ENCODE results near the gene RASSF7. TPM values are rescaled to one million over a fixed set of nuclear protein-coding genes. Genes with fewer than 3 reads are reported as not detected.

Gene RASSF7
- polyA plus RNA-seq, 4 donors = 49.1 to 174 (median 120) TPM

- peaks cover 0 to 18% (median 0%) of the 10 kb centered on the region in 3 donors for H3K27me3 ChIP-seq (ENCODE audit: control insufficient read depth in 3 of 3, insufficient read depth in 3 of 3, low read length in 3 of 3)
- DNase-seq = no peak
- H3K4me1 ChIP-seq (ENCODE audit: control insufficient read depth in 3 of 3, insufficient read depth in 2 of 3, low read depth in 1 of 3, low read length in 2 of 3) = peaks cover 3 to 18% (median 4%) of the 10 kb centered on the region in 3 donors
- H3K9me3 ChIP-seq (ENCODE audit: control insufficient read depth in 2 of 2, insufficient read depth in 1 of 2, low read depth in 1 of 2, low read length in 1 of 2) = no peaks in the 10 kb centered on the region
- no peak overlapping the region for H3K4me3 ChIP-seq (ENCODE audit: low read depth in 1 of 3, low read length in 3 of 3)
- H3K27ac ChIP-seq (ENCODE audit: low read depth in 1 of 3, low read length in 2 of 3) = no peak overlapping the region
- FAIRE-seq = no peak
- WGBS, 3 donors = 66 to 87% (median 81%) methylated on average over 20 of the region's 20 CpGs
- peaks cover 0 to 5% (median 0%) of the 10 kb centered on the region in 3 donors for H3K36me3 ChIP-seq (ENCODE audit: control insufficient read depth in 3 of 3, insufficient read depth in 2 of 3, low read depth in 1 of 3, low read length in 3 of 3)
Observed at GRCh38 chr11:541433-541885, 19.3 kb upstream of the RASSF7 start.

- FAIRE-seq (no peak), DNase-seq (no peak)
- Histone ChIP-seq H3K36me3 (ENCODE audit: control insufficient read depth in 3 of 3, insufficient read depth in 2 of 3, low read depth in 1 of 3, low read length in 3 of 3) (peaks cover 0 to 4% (median 0%) of the 10 kb centered on the region in 3 donors), H3K27me3 (ENCODE audit: control insufficient read depth in 3 of 3, insufficient read depth in 3 of 3, low read length in 3 of 3) (no peaks in the 10 kb centered on the region), H3K27ac (ENCODE audit: low read depth in 1 of 3, low read length in 2 of 3) (no peak overlapping the region), H3K9me3 (ENCODE audit: control insufficient read depth in 2 of 2, insufficient read depth in 1 of 2, low read depth in 1 of 2, low read length in 1 of 2) (no peaks in the 10 kb centered on the region), H3K4me3 (ENCODE audit: low read depth in 1 of 3, low read length in 3 of 3) (no peak overlapping the region), H3K4me1 (ENCODE audit: control insufficient read depth in 3 of 3, insufficient read depth in 2 of 3, low read depth in 1 of 3, low read length in 2 of 3) (peaks cover 0 to 4% (median 0%) of the 10 kb centered on the region in 3 donors)
- 80 to 88% (median 83%) methylated on average over 5 of the region's 5 CpGs for WGBS, 3 donors
Observed at GRCh38 chr11:544817-545166, 16.0 kb upstream of the RASSF7 start.

- peaks cover 0 to 2% (median 0%) of the 10 kb centered on the region in 3 donors for H3K36me3 ChIP-seq (ENCODE audit: control insufficient read depth in 3 of 3, insufficient read depth in 2 of 3, low read depth in 1 of 3, low read length in 3 of 3)
- 87 to 93% (median 91%) methylated on average over 11 of the region's 11 CpGs for WGBS, 3 donors
- FAIRE-seq (no peak), DNase-seq (no peak)
- no peaks in the 10 kb centered on the region for H3K9me3 ChIP-seq (ENCODE audit: control insufficient read depth in 2 of 2, insufficient read depth in 1 of 2, low read depth in 1 of 2, low read length in 1 of 2)
- no peak overlapping the region for H3K27ac ChIP-seq (ENCODE audit: low read depth in 1 of 3, low read length in 2 of 3)
- peaks cover 0 to 4% (median 0%) of the 10 kb centered on the region in 3 donors for H3K4me1 ChIP-seq (ENCODE audit: control insufficient read depth in 3 of 3, insufficient read depth in 2 of 3, low read depth in 1 of 3, low read length in 2 of 3)
- H3K4me3 ChIP-seq (ENCODE audit: low read depth in 1 of 3, low read length in 3 of 3) = no peak overlapping the region
- no peaks in the 10 kb centered on the region for H3K27me3 ChIP-seq (ENCODE audit: control insufficient read depth in 3 of 3, insufficient read depth in 3 of 3, low read length in 3 of 3)
Observed at GRCh38 chr11:545171-545570, 15.6 kb upstream of the RASSF7 start.

- 84 to 88% (median 88%) methylated on average over 31 to 32 of the region's 32 CpGs for WGBS, 3 donors
- FAIRE-seq (no peak), DNase-seq (no peak)
- H3K4me1 ChIP-seq (ENCODE audit: control insufficient read depth in 3 of 3, insufficient read depth in 2 of 3, low read depth in 1 of 3, low read length in 2 of 3) = peaks cover 0 to 4% (median 4%) of the 10 kb centered on the region in 3 donors
- peaks cover 0 to 5% (median 0%) of the 10 kb centered on the region in 3 donors for H3K36me3 ChIP-seq (ENCODE audit: control insufficient read depth in 3 of 3, insufficient read depth in 2 of 3, low read depth in 1 of 3, low read length in 3 of 3)
- peaks cover 0 to 5% (median 0%) of the 10 kb centered on the region in 3 donors for H3K27me3 ChIP-seq (ENCODE audit: control insufficient read depth in 3 of 3, insufficient read depth in 3 of 3, low read length in 3 of 3)
- no peak overlapping the region for H3K4me3 ChIP-seq (ENCODE audit: low read depth in 1 of 3, low read length in 3 of 3)
- no peaks in the 10 kb centered on the region for H3K9me3 ChIP-seq (ENCODE audit: control insufficient read depth in 2 of 2, insufficient read depth in 1 of 2, low read depth in 1 of 2, low read length in 1 of 2)
- no peak overlapping the region for H3K27ac ChIP-seq (ENCODE audit: low read depth in 1 of 3, low read length in 2 of 3)
Observed at GRCh38 chr11:548700-549603, 11.8 kb upstream of the RASSF7 start.

- WGBS, 3 donors = 89 to 94% (median 93%) methylated on average over 23 to 25 of the region's 25 CpGs
Observed at GRCh38 chr11:550021-550745, 10.6 kb upstream of the RASSF7 start.

GRCh38 chr11:550746-551085 lies 10.1 kb upstream of the RASSF7 start:
- DNase-seq (no peak), FAIRE-seq (no peak)
- Histone ChIP-seq H3K4me3 (ENCODE audit: low read depth in 1 of 3, low read length in 3 of 3) (no peak overlapping the region), H3K4me1 (ENCODE audit: control insufficient read depth in 3 of 3, insufficient read depth in 2 of 3, low read depth in 1 of 3, low read length in 2 of 3) (peaks cover 0 to 11% (median 0%) of the 10 kb centered on the region in 3 donors), H3K27ac (ENCODE audit: low read depth in 1 of 3, low read length in 2 of 3) (no peak overlapping the region), H3K36me3 (ENCODE audit: control insufficient read depth in 3 of 3, insufficient read depth in 2 of 3, low read depth in 1 of 3, low read length in 3 of 3) (peaks cover 0 to 5% (median 0%) of the 10 kb centered on the region in 3 donors), H3K27me3 (ENCODE audit: control insufficient read depth in 3 of 3, insufficient read depth in 3 of 3, low read length in 3 of 3) (peaks cover 0 to 20% (median 0%) of the 10 kb centered on the region in 3 donors), H3K9me3 (ENCODE audit: control insufficient read depth in 2 of 2, insufficient read depth in 1 of 2, low read depth in 1 of 2, low read length in 1 of 2) (no peaks in the 10 kb centered on the region)
- WGBS, 3 donors = 77 to 93% (median 89%) methylated on average over 3 to 5 of the region's 5 CpGs

More at GRCh38 chr11:550021-550745, 10.6 kb upstream of the RASSF7 start:
- H3K27ac ChIP-seq (ENCODE audit: low read depth in 1 of 3, low read length in 2 of 3) = no peak overlapping the region
- H3K36me3 ChIP-seq (ENCODE audit: control insufficient read depth in 3 of 3, insufficient read depth in 2 of 3, low read depth in 1 of 3, low read length in 3 of 3) = peaks cover 0 to 5% (median 0%) of the 10 kb centered on the region in 3 donors
- H3K4me3 ChIP-seq (ENCODE audit: low read depth in 1 of 3, low read length in 3 of 3) = no peak overlapping the region
- FAIRE-seq (no peak), DNase-seq (no peak)
- peaks cover 0 to 11% (median 0%) of the 10 kb centered on the region in 3 donors for H3K4me1 ChIP-seq (ENCODE audit: control insufficient read depth in 3 of 3, insufficient read depth in 2 of 3, low read depth in 1 of 3, low read length in 2 of 3)
- no peaks in the 10 kb centered on the region for H3K9me3 ChIP-seq (ENCODE audit: control insufficient read depth in 2 of 2, insufficient read depth in 1 of 2, low read depth in 1 of 2, low read length in 1 of 2)
- peaks cover 0 to 15% (median 0%) of the 10 kb centered on the region in 3 donors for H3K27me3 ChIP-seq (ENCODE audit: control insufficient read depth in 3 of 3, insufficient read depth in 3 of 3, low read length in 3 of 3)

- 81 to 90% (median 83%) methylated on average over 10 to 16 of the region's 16 CpGs for WGBS, 3 donors
Observed at GRCh38 chr11:551131-551530, 9.6 kb upstream of the RASSF7 start.

GRCh38 chr11:551596-551995 lies 9.2 kb upstream of the RASSF7 start:
- H3K27me3 ChIP-seq (ENCODE audit: control insufficient read depth in 3 of 3, insufficient read depth in 3 of 3, low read length in 3 of 3) = peaks cover 0 to 27% (median 0%) of the 10 kb centered on the region in 3 donors
- FAIRE-seq (no peak), DNase-seq (no peak)
- no peaks in the 10 kb centered on the region for H3K9me3 ChIP-seq (ENCODE audit: control insufficient read depth in 2 of 2, insufficient read depth in 1 of 2, low read depth in 1 of 2, low read length in 1 of 2)
- H3K4me3 ChIP-seq (ENCODE audit: low read depth in 1 of 3, low read length in 3 of 3) = no peak overlapping the region
- H3K4me1 ChIP-seq (ENCODE audit: control insufficient read depth in 3 of 3, insufficient read depth in 2 of 3, low read depth in 1 of 3, low read length in 2 of 3) = peaks cover 0 to 15% (median 0%) of the 10 kb centered on the region in 3 donors
- H3K27ac ChIP-seq (ENCODE audit: low read depth in 1 of 3, low read length in 2 of 3) = no peak overlapping the region
- peaks cover 0 to 5% (median 0%) of the 10 kb centered on the region in 3 donors for H3K36me3 ChIP-seq (ENCODE audit: control insufficient read depth in 3 of 3, insufficient read depth in 2 of 3, low read depth in 1 of 3, low read length in 3 of 3)
- WGBS, 3 donors = 82 to 87% (median 85%) methylated on average over 12 of the region's 12 CpGs

More at GRCh38 chr11:551131-551530, 9.6 kb upstream of the RASSF7 start:
- peaks cover 0 to 5% (median 0%) of the 10 kb centered on the region in 3 donors for H3K36me3 ChIP-seq (ENCODE audit: control insufficient read depth in 3 of 3, insufficient read depth in 2 of 3, low read depth in 1 of 3, low read length in 3 of 3)
- H3K27me3 ChIP-seq (ENCODE audit: control insufficient read depth in 3 of 3, insufficient read depth in 3 of 3, low read length in 3 of 3) = peaks cover 0 to 22% (median 0%) of the 10 kb centered on the region in 3 donors
- H3K9me3 ChIP-seq (ENCODE audit: control insufficient read depth in 2 of 2, insufficient read depth in 1 of 2, low read depth in 1 of 2, low read length in 1 of 2) = no peaks in the 10 kb centered on the region
- H3K4me3 ChIP-seq (ENCODE audit: low read depth in 1 of 3, low read length in 3 of 3) = no peak overlapping the region
- FAIRE-seq (no peak), DNase-seq (no peak)
- peaks cover 0 to 12% (median 0%) of the 10 kb centered on the region in 3 donors for H3K4me1 ChIP-seq (ENCODE audit: control insufficient read depth in 3 of 3, insufficient read depth in 2 of 3, low read depth in 1 of 3, low read length in 2 of 3)
- no peak overlapping the region for H3K27ac ChIP-seq (ENCODE audit: low read depth in 1 of 3, low read length in 2 of 3)

All from small intestine (tissue), 7 donors.